ENCODE measurements around the gene AVPR1B. TPM values are rescaled to one million over a fixed set of nuclear protein-coding genes. Genes with fewer than 3 reads are reported as not detected.

Gene AVPR1B
- polyA plus RNA-seq, 1 donor = 0.81 TPM

GRCh38 chr1:206105464-206105995 lies 11.7 kb downstream of the AVPR1B start:
- no CpG with 5 or more reads among the region's 4 CpGs for WGBS (ENCODE audit: insufficient coverage, low lambda C conversion rate)
- H3K4me3 ChIP-seq (ENCODE audit: low read length) = no peak overlapping the region
- DNase-seq = no peak
- H3K9me3 ChIP-seq (ENCODE audit: control insufficient read depth, low read depth, low read length) = no peaks in the 10 kb centered on the region
- no peaks in the 10 kb centered on the region for H3K27me3 ChIP-seq (ENCODE audit: control insufficient read depth, insufficient read depth, low read length)
- no peaks in the 10 kb centered on the region for H3K36me3 ChIP-seq (ENCODE audit: control insufficient read depth, insufficient read depth, low read length)
- no peaks in the 10 kb centered on the region for H3K4me1 ChIP-seq (ENCODE audit: control insufficient read depth, insufficient read depth, low read length)
- no peak overlapping the region for H3K27ac ChIP-seq (ENCODE audit: low read length)

- no peaks in the 10 kb centered on the region for H3K9me3 ChIP-seq (ENCODE audit: control insufficient read depth, low read depth, low read length)
- DNase-seq = no peak
These were observed 13.2 kb downstream of the AVPR1B start for GRCh38 chr1:206103979-206104378.

GRCh38 chr1:206102292-206102936 lies 14.8 kb downstream of the AVPR1B start:
- Histone ChIP-seq H3K27me3 (ENCODE audit: control insufficient read depth, insufficient read depth, low read length) (no peaks in the 10 kb centered on the region), H3K36me3 (ENCODE audit: control insufficient read depth, insufficient read depth, low read length) (no peaks in the 10 kb centered on the region), H3K4me3 (ENCODE audit: low read length) (no peak overlapping the region), H3K27ac (ENCODE audit: low read length) (no peak overlapping the region), H3K9me3 (ENCODE audit: control insufficient read depth, low read depth, low read length) (no peaks in the 10 kb centered on the region), H3K4me1 (ENCODE audit: control insufficient read depth, insufficient read depth, low read length) (no peaks in the 10 kb centered on the region)
- no peak for DNase-seq

More at GRCh38 chr1:206103979-206104378, 13.2 kb downstream of the AVPR1B start:
- Histone ChIP-seq H3K36me3 (ENCODE audit: control insufficient read depth, insufficient read depth, low read length) (no peaks in the 10 kb centered on the region), H3K4me3 (ENCODE audit: low read length) (no peak overlapping the region), H3K4me1 (ENCODE audit: control insufficient read depth, insufficient read depth, low read length) (no peaks in the 10 kb centered on the region), H3K27ac (ENCODE audit: low read length) (no peak overlapping the region), H3K27me3 (ENCODE audit: control insufficient read depth, insufficient read depth, low read length) (no peaks in the 10 kb centered on the region)
- no CpG with 5 or more reads among the region's 10 CpGs for WGBS (ENCODE audit: insufficient coverage, low lambda C conversion rate)

- Histone ChIP-seq H3K27me3 (ENCODE audit: control insufficient read depth, insufficient read depth, low read length) (no peaks in the 10 kb centered on the region), H3K36me3 (ENCODE audit: control insufficient read depth, insufficient read depth, low read length) (no peaks in the 10 kb centered on the region), H3K27ac (ENCODE audit: low read length) (no peak overlapping the region), H3K4me1 (ENCODE audit: control insufficient read depth, insufficient read depth, low read length) (no peaks in the 10 kb centered on the region), H3K9me3 (ENCODE audit: control insufficient read depth, low read depth, low read length) (no peaks in the 10 kb centered on the region), H3K4me3 (ENCODE audit: low read length) (no peak overlapping the region)
- DNase-seq = no peak
- no CpG with 5 or more reads among the region's 6 CpGs for WGBS (ENCODE audit: insufficient coverage, low lambda C conversion rate)
These were observed 15.7 kb downstream of the AVPR1B start for GRCh38 chr1:206101351-206102045.

- Histone ChIP-seq H3K27ac (ENCODE audit: low read length) (no peak overlapping the region), H3K4me3 (ENCODE audit: low read length) (no peak overlapping the region), H3K36me3 (ENCODE audit: control insufficient read depth, insufficient read depth, low read length) (no peaks in the 10 kb centered on the region), H3K4me1 (ENCODE audit: control insufficient read depth, insufficient read depth, low read length) (no peaks in the 10 kb centered on the region), H3K9me3 (ENCODE audit: control insufficient read depth, low read depth, low read length) (no peaks in the 10 kb centered on the region), H3K27me3 (ENCODE audit: control insufficient read depth, insufficient read depth, low read length) (no peaks in the 10 kb centered on the region)
- no peak for DNase-seq
- no CpG with 5 or more reads among the region's 1 CpG for WGBS (ENCODE audit: insufficient coverage, low lambda C conversion rate)
These were observed 16.9 kb downstream of the AVPR1B start for GRCh38 chr1:206100226-206100815.

DNA sequence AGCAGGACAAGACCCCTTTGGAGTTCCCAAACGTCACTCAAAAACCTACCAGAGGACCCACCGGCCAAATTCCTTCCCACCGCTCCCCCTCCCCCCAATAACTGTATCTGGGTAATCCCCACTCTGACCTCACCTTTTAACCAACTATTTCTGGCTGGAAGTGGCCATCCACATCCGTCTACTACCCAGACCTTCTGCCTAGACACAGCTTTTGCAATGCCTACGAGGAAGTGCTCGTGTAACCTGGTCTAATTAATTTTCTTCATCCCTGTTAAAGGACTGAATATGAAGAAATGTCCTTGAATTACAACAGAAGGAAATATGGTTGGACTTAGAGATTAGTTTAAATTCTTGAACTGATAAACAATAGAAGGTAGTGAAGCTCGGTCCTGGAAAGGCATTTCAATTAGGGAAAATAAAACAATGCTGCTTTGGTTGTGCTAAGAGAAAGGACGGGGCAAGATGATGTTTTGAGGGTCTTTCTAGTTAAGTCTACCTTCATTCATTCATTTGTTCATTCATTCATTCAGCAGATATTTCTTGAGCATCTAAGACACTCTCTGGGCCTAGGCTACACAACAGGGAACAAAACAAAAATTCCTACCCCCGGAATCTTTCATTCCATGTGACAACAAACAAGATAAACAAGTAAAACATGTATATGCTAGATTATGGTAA lies 18.8 kb downstream of the AVPR1B start:
- Histone ChIP-seq H3K27ac (ENCODE audit: low read length) (no peak overlapping the region), H3K4me3 (ENCODE audit: low read length) (no peak overlapping the region), H3K4me1 (ENCODE audit: control insufficient read depth, insufficient read depth, low read length) (no peaks in the 10 kb centered on the region), H3K27me3 (ENCODE audit: control insufficient read depth, insufficient read depth, low read length) (no peaks in the 10 kb centered on the region), H3K9me3 (ENCODE audit: control insufficient read depth, low read depth, low read length) (no peaks in the 10 kb centered on the region), H3K36me3 (ENCODE audit: control insufficient read depth, insufficient read depth, low read length) (no peaks in the 10 kb centered on the region)
- 93% methylated on average over 2 of the region's 9 CpGs for WGBS (ENCODE audit: insufficient coverage, low lambda C conversion rate)
- DNase-seq = no peak

- no peaks in the 10 kb centered on the region for H3K36me3 ChIP-seq (ENCODE audit: control insufficient read depth, insufficient read depth, low read length)
- H3K27me3 ChIP-seq (ENCODE audit: control insufficient read depth, insufficient read depth, low read length) = no peaks in the 10 kb centered on the region
- no peaks in the 10 kb centered on the region for H3K9me3 ChIP-seq (ENCODE audit: control insufficient read depth, low read depth, low read length)
- H3K4me1 ChIP-seq (ENCODE audit: control insufficient read depth, insufficient read depth, low read length) = no peaks in the 10 kb centered on the region
- DNase-seq = no peak
- no peak overlapping the region for H3K4me3 ChIP-seq (ENCODE audit: low read length)
- no CpG with 5 or more reads among the region's 3 CpGs for WGBS (ENCODE audit: insufficient coverage, low lambda C conversion rate)
- no peak overlapping the region for H3K27ac ChIP-seq (ENCODE audit: low read length)
These were observed 19.8 kb downstream of the AVPR1B start for GRCh38 chr1:206097381-206097780.

- Histone ChIP-seq H3K27ac (ENCODE audit: low read length) (no peak overlapping the region), H3K4me3 (ENCODE audit: low read length) (no peak overlapping the region), H3K9me3 (ENCODE audit: control insufficient read depth, low read depth, low read length) (no peaks in the 10 kb centered on the region), H3K4me1 (ENCODE audit: control insufficient read depth, insufficient read depth, low read length) (no peaks in the 10 kb centered on the region), H3K36me3 (ENCODE audit: control insufficient read depth, insufficient read depth, low read length) (no peaks in the 10 kb centered on the region), H3K27me3 (ENCODE audit: control insufficient read depth, insufficient read depth, low read length) (no peaks in the 10 kb centered on the region)
- DNase-seq = no peak
- no CpG with 5 or more reads among the region's 7 CpGs for whole genome bisulfite sequencing (ENCODE audit: insufficient coverage, low lambda C conversion rate)
These were observed 23.2 kb downstream of the AVPR1B start for GRCh38 chr1:206094024-206094423.

- no peaks in the 10 kb centered on the region for H3K9me3 ChIP-seq (ENCODE audit: control insufficient read depth, low read depth, low read length)
- no peaks in the 10 kb centered on the region for H3K36me3 ChIP-seq (ENCODE audit: control insufficient read depth, insufficient read depth, low read length)
- DNase-seq = no peak
- no peaks in the 10 kb centered on the region for H3K4me1 ChIP-seq (ENCODE audit: control insufficient read depth, insufficient read depth, low read length)
- 71% methylated on average over 3 of the region's 3 CpGs for WGBS (ENCODE audit: insufficient coverage, low lambda C conversion rate)
- H3K27ac ChIP-seq (ENCODE audit: low read length) = no peak overlapping the region
- H3K27me3 ChIP-seq (ENCODE audit: control insufficient read depth, insufficient read depth, low read length) = no peaks in the 10 kb centered on the region
- no peak overlapping the region for H3K4me3 ChIP-seq (ENCODE audit: low read length)
These were observed 27.8 kb downstream of the AVPR1B start for GRCh38 chr1:206089341-206089740.

DNA sequence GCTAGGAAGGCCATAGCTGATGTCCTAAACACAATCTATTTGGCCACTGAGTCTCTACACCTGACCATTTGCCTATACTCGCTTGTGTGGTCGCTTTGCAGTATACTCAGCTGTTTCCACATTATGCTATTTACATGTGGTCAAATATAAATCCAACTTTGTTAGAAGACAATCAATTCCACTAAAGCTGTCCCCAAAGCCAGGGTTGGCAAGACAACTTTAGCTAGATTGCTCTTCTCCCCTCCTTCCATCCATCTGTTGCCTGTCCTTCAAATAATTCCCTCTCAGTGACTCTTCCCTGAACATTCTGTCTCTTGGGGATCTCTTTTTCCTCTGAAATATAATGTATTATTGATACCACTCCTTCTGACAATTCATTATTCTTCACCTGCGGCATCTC lies 30.1 kb downstream of the AVPR1B start:
- no CpG with 5 or more reads among the region's 3 CpGs for WGBS (ENCODE audit: insufficient coverage, low lambda C conversion rate)
- Histone ChIP-seq H3K4me3 (ENCODE audit: low read length) (no peak overlapping the region), H3K9me3 (ENCODE audit: control insufficient read depth, low read depth, low read length) (no peaks in the 10 kb centered on the region), H3K36me3 (ENCODE audit: control insufficient read depth, insufficient read depth, low read length) (no peaks in the 10 kb centered on the region), H3K27me3 (ENCODE audit: control insufficient read depth, insufficient read depth, low read length) (no peaks in the 10 kb centered on the region), H3K27ac (ENCODE audit: low read length) (no peak overlapping the region), H3K4me1 (ENCODE audit: control insufficient read depth, insufficient read depth, low read length) (no peaks in the 10 kb centered on the region)
- no peak for DNase-seq
